ENCODE results near the gene DST. TPM values are rescaled to one million over a fixed set of nuclear protein-coding genes. Genes with fewer than 3 reads are reported as not detected.
"Not testable (repeated sequence)": the region's sequence is repeated elsewhere in the genome, so short reads cannot be mapped to it uniquely, and the experiment has no call there.

The DST gene
- total RNA-seq, 4 donors from 2014 or later, result 475 to 871 (median 583) TPM

GRCh38 chr6:56571605-56572004, 71.1 kb downstream of the DST start:
- no peak for DNase-seq (ENCODE audit: low spot score in 2 of 2)
- 61 to 73% methylated on average over 4 of the region's 4 CpGs for WGBS, 2 donors
- intact Hi-C loops (cut with DNase I; ENCODE audit: low total_unique reads), result no loop called here
- H3K4me3 ChIP-seq (ENCODE audit: low read depth, poor library complexity, severe bottlenecking), result no peak overlapping the region
- TF ChIP-seq POLR2A (IDR thresholded peaks at IDR 0.05) (no peak), CTCF (IDR thresholded peaks at IDR 0.05) (no peak)

GRCh38 chr6:56570413-56571359, 72.0 kb downstream of the DST start:
- TF ChIP-seq CTCF (IDR thresholded peaks at IDR 0.05), result no peak
- TF ChIP-seq POLR2A (IDR thresholded peaks at IDR 0.05), result no peak
- intact Hi-C loops (cut with DNase I; ENCODE audit: low total_unique reads), result no loop called here
- no peak for DNase-seq (ENCODE audit: low spot score in 2 of 2)
- WGBS, 2 donors, result 53 to 59% methylated on average over 8 of the region's 8 CpGs
- no peak overlapping the region for H3K4me3 ChIP-seq (ENCODE audit: low read depth, poor library complexity, severe bottlenecking)

GRCh38 chr6:56567501-56567900, 75.2 kb downstream of the DST start:
- no peak for DNase-seq (ENCODE audit: low spot score in 2 of 2)
- no peak for TF ChIP-seq POLR2A (IDR thresholded peaks at IDR 0.05)
- H3K4me3 ChIP-seq (ENCODE audit: low read depth, poor library complexity, severe bottlenecking), result no peak overlapping the region
- intact Hi-C loops (cut with DNase I; ENCODE audit: low total_unique reads), result no loop called here

GRCh38 chr6:56562730-56563129, 80.0 kb downstream of the DST start:
- intact Hi-C loops (cut with DNase I; ENCODE audit: low total_unique reads); H3K4me3 ChIP-seq (ENCODE audit: low read depth, poor library complexity, severe bottlenecking); DNase-seq (ENCODE audit: low spot score in 2 of 2): not testable (repeated sequence)
- WGBS, 2 donors, result 96 to 98% methylated on average over 4 of the region's 4 CpGs

GRCh38 chr6:56556751-56557540, 85.7 kb downstream of the DST start:
- no peak for DNase-seq (ENCODE audit: low spot score in 2 of 2)
- TF ChIP-seq POLR2A (IDR thresholded peaks at IDR 0.05) (no peak), CTCF (IDR thresholded peaks at IDR 0.05) (no peak)
- intact Hi-C loops (cut with DNase I; ENCODE audit: low total_unique reads), result no loop called here
- no peak overlapping the region for H3K4me3 ChIP-seq (ENCODE audit: low read depth, poor library complexity, severe bottlenecking)
- WGBS, 2 donors, result 88 to 95% methylated on average over 1 of the region's 1 CpG

GRCh38 chr6:56555438-56555872, 87.2 kb downstream of the DST start:
- no peak for DNase-seq (ENCODE audit: low spot score in 2 of 2)
- H3K4me3 ChIP-seq (ENCODE audit: low read depth, poor library complexity, severe bottlenecking), result no peak overlapping the region
- TF ChIP-seq CTCF (IDR thresholded peaks at IDR 0.05), result no peak
- TF ChIP-seq POLR2A (IDR thresholded peaks at IDR 0.05), result no peak
- WGBS, 2 donors, result 74 to 81% methylated on average over 5 of the region's 5 CpGs
- intact Hi-C loops (cut with DNase I; ENCODE audit: low total_unique reads), result no loop called here
